Measurements from ENCODE around the gene SGCD.

Gene SGCD

DNA sequence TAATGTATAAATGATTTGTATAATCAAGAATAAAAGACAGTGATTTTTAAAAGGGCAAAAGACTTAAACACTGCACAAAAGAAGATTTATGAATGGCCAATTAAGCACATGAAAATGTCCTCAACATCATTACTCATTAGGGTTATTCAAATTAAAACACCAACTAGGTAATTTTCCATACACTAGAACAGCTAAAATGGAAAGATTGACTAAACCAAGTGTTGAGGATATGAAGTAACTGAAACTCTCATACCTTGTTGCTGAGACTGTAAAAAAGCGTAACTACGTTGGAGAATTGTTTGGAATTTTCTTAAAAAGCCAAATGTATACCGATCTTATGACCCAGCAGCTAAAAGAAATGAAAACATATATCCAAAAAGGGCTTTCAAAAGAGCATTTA lies 144.9 kb downstream of the SGCD start:
- no peak for DNase-seq

DNA sequence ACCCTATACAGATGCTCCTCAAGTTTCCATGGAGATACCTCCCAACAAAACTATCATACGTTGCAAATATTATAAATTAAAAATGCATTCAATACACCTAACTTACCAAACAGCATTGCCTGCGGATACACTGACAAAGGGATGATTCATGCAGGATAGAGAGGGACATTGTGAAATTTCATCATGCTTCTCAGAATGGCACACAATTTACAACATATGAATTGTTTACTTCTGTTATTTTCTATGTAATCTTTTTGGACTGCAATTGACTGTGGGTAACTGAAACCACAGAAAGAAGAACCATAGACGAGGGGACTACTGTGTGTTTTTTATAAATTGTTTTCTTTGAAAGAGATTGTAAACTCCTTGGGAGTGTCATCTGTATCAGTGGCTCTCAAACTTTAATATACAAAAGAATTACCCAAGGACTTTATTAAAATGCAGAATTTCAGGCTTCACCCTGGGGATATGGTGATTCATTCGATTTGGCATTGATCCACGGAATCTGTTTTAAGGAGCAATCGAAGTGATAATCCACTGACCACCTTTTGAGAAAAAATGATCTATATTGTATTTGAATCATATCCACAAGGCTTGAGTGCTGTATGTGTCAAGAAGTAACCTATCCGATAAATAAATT lies 146.4 kb downstream of the SGCD start:
- peak; percentile 86 for DNase-seq

DNA sequence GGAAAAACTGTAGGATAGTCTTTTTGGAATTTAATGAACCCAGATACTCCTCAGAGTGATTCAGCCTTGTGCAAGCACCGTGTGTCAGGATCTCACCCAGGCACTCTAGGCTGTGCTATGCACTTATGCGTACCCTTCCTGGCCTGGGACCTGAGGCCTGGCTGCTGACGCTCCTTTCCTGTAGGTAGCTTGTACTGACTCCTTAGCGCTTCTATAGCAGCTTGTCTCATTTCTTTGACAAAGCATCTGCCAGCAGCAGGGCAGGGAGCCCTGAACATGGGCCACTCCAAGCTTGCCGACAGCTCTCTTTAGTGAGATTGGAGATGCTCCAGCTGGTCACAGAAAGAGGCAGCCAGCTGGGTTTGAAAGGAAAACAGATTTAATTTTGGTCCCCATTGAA lies 147.3 kb downstream of the SGCD start:
- no peak for DNase-seq

DNA sequence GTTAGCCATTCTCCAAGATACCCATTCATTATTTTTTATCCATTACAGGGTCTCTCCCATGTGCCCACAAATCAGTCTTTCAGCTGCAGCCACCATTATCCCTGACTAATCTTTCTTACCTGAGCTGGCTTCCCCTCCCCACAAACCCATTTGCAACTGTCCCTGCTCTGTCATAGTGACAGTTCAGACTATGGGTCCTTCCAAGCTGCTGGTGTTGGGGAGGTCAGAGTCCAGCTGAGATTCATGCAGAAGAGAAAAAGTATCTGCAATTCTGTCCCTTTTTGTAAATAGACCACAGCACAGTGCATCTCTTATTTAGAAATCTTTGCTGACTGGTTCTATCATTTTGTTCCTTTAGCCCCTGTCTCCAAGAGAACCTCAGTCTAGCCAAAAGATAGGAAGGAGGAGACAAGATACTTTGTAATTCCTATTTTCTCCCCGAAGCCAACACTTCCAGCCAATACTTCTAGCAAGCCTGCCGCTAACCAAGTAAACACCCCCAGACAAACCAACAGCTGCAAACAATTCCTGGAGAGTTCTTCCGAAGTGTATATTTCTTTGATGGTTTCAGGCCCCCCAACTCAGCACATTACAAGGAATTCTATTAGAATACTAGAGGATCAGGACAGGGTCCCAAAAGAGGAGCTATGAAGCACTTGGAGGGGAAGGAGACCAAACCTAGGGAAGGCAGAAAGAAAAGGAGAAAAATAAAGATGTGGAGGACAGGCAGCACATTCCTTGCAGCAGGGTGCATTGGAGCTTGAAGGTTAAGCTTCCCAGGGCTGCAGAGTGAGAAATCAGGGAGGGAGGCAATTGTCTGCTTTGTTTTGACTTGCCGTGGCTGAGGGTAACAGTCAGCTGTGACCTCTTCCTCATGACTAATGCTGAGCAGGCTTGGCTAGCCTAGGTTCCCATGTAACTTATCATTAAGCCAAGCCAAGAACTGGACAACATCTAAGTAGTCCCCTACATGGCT lies 148.5 kb downstream of the SGCD start:
- no peak for DNase-seq

DNA sequence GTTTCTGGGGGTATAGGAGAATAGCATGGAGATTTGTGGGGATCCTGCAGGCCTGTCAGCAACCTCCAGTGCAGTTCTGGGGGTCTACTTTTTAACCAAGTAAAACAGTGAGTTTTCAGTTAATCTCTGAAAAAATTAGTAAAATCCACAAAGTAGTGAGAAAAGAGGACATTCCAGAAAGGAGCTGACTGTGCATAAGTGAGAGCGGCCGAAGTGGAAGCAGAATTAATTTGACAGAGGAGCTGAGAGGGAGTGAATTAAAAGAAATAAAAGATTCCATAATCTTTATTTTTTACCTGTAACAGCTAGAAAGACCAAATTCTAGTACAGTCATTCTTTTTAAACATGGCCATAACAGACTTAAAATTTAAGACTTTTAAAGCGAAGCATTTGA lies 149.2 kb downstream of the SGCD start:
- no peak for DNase-seq

DNA sequence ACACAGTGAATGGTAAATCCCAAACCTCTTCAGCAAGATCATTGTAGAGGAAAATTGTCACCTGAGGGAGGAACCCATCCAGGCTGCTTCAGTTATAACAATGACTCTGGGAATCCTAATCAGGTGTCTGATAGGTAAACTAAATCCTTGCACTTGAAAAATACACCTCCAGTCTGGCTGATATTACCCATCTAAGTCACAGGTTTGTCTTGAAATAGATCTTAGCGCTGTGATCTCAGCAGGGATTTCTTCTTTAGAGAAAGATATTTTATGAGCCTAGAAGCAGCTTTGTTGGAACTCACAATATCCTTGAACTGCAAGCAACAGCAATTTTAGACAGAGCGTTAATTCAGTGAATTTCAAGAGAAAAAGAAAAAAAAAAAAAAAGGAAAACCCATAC lies 149.7 kb downstream of the SGCD start:
- DNase-seq, result no peak

DNA sequence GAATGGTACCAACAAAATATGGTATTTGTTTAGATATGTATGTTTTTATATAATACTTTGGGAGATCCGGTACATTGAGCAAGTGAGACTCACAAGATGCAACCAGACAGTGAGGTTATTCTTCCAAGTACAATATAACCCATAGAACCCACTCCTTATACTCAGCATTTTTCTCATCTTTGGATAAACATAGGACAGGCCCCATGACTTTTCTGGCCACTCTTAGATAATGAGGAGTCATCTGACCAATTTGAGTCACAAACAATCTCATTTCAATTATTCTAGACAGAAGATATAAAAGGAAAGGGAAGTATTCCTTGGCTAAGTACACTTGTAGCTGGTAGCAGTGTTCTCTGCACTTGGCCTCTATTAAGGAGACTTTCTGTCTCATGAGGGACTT lies 150.2 kb downstream of the SGCD start:
- DNase-seq, result no peak

DNA sequence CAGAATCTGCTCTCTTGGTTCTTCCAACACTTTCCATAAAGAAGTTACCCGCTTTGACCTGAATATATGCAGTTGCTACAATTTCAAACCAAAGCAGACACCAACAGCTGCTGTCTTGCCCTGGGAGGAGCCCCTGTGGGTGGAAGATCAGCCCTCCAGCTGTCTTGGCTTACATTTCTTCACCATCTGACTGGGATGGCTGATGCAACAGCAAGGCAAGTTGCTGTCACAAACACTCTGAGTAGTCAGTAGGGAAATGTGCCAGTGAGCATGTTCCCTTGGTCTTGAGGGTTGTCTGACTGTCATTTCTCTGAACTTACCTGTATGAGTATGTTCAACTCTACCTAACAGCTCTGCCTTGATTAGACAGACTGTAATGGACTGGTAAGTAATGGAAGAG lies 152.9 kb downstream of the SGCD start:
- peak; percentile 48 for DNase-seq

DNA sequence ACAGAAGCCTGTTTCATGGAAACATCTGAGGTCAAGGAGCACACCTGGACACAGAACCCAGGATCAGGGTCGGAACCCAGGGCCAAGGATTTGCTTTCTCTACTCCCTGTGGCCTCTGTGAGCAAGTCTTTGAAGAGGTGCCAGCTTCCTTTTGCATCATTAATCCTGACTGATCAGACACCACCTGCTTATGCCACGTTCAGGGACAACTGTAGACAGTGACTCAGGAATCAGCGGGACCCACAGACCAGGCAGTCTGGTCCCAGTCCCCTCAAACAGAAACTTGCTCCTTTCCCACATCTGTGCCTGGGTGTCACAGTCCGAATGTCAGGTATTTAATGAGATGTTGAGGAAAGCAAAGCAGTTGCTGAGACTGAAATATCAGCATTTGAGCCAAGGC lies 154.8 kb downstream of the SGCD start:
- no peak for DNase-seq

DNA sequence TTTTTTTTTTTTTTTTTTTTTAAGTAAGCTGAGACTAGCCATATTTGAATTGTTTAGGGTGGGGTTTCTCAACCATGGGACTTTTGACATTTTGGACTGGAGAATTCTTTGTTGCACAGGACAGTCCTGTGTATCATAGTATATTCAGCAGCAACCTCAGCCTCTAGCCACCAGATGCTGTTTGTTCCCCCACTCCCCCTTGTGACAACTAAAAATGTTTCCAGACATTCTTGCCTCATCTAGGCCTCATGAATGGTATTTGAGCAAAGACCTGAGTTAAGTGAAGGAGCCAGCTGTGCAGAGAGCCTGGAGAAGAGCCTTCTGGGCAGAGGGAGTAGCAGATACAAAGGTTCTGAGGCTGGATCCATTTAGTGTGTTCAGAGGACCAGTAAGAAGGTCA lies 155.9 kb downstream of the SGCD start:
- DNase-seq, result no peak

DNA sequence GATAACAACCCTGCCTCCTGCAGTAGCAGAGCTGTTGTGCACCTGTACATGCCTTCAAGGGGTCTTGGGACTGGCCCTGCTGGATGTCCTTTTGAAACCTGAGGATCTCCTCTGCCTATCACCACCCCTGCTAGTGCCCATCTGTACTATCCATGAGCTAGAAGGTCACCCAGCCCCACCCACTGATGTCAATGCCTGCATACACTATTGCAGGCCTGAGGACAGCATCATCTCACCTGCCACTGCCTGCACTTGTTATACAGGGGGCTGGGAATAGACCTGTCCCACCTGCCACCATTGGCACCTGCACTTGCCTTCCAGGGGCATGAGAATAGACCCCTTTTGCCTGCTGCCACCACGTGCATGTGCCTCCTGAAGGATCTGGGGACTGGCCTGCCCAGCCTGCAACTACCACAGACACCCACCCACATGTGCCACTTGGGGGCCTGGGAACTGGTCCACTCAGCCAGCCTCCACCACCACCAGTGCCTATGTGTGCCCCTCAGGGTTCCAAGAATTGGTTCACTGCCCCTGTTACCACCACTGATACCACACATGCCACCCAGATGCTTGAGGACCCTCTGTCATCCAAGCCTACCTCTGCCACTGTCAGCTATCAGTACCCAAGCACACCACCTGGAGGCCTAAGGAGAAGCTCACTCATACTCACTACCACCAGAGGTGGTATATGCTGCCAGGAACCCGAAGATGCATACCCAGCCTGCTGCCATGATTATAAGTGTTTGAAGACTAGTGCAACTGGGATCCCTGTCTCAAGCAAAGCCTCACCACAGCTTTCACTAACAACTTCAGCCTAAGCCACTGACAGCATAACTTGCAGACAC lies 159.7 kb downstream of the SGCD start:
- DNase-seq, result no peak

DNA sequence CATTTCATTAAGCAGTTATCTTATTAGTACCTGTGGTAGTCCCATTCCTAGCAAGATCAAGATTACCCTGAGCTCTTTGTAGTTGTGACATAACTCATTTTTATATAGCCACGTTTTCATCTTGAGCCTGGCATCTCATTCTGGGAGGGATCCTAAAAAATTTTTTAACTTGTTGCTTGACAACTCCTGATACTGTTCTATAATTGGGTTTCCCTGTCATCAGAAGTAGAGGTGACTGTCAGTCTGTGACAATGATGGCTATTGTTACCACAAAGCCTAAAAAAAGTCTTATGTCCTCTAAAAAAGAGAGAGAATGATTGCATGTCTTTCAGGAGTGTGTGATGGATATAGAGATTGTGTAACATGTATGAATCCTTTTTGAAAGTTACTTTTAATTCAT lies 164.8 kb downstream of the SGCD start:
- DNase-seq, result no peak

DNA sequence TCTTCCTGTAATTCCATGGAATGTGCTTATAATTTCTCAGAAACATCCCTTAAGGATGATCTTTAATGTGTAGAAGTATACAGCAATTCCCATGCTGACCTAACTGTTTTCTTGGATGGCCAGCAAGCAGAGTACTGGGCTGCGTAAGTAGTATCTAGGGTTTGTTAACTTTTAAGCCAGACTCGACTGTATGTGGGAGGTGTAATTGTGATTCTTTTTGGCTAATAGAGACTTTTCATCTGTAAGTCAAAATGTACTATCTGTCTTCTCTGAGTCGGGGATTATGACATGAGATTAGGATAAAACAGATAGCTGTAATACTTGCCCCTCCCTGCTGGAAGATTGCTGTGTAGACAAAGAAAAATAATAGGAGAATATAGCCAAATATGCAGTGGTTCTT lies 169.3 kb downstream of the SGCD start:
- no peak for DNase-seq

DNA sequence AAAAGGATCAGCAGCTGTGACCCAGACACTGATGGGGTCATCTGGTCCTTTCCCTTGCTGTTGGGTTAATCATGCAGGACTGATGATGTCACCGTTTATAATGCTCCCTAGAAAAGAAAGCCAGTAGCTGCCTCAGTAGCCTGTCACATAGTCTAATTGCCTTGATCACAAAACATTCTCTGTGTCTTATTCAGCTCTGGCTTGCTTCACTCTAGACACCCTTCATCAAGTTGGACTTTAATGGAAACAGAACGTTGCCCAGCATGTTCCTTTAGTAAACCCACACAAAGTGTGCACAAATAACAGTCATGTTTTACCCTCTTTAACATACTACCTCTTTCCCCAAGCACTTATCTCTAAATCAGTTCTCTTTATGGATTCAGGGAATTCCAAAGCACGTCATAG lies 170.8 kb downstream of the SGCD start:
- DNase-seq, result no peak

DNA sequence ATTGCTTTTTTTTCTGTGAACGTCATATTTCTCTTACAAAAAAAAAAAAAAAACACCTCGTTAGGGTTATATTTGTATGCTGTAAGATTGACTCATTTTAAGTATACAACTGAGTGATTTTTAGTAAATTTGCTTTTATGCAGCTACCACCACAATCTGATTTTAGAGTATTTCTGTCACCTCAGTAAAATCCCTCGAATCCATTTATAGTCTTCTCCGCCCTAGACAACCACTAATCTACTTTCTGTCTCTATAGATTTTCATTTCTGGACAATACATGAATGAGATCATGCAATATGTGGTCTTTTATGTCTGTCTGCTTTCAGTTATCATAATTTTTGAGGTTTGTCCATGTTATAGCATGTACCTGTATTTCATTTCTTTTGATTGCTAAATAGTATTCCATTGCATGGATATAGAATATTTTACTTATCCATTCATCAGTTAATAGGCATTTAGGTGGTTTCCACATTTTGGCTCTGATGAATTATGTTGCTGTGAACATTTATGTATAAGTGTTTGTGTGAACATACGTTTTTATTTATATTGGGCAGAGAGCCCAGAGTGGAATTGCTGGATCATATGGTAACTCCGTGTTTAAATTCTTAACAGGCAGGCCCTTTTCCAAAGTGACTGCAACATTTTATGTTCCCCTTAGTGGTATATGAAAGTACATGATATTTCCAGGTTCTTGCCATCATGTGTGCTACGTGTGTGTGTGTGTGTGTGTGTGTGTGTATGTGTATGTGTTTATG lies 171.4 kb downstream of the SGCD start:
- DNase-seq, result no peak

DNA sequence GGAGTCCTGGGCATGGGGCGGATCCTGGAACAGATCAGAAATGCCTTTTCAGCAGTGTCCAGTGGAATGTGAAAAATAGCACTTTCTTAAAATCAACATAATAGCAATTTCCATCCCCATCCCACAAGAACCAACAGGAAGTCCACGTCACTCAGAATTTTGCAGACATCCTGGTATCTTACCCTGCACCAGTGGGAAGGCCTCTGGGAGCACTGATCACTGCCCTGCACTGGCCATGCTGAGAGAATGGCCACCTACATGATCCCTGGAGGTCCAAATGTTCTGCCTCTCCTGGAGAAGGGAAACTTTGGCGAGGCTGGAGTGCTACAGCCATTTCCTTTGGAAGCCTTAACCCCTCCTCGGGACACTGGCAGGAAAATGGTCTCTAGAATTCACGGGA lies 173.8 kb downstream of the SGCD start:
- no peak for DNase-seq

DNA sequence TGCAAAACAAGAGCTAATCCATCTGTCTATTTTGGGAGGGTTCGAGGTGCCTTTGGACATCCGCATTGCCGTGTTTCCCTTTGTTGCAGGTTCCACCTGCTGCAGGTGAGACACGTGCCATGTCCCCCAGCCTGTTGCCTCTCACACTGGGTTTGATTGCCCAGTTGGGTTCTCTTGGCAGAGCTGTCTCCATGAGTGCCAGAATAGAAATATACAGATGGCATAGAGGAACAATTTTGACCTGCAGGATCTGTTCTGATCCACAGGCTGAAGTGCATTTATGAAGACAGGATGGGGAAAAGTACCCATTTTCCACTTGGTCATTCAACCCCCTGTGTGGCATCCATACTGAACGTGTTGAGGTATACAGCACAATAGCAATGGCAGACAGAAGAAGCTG lies 178.1 kb downstream of the SGCD start:
- DNase-seq, result no peak

DNA sequence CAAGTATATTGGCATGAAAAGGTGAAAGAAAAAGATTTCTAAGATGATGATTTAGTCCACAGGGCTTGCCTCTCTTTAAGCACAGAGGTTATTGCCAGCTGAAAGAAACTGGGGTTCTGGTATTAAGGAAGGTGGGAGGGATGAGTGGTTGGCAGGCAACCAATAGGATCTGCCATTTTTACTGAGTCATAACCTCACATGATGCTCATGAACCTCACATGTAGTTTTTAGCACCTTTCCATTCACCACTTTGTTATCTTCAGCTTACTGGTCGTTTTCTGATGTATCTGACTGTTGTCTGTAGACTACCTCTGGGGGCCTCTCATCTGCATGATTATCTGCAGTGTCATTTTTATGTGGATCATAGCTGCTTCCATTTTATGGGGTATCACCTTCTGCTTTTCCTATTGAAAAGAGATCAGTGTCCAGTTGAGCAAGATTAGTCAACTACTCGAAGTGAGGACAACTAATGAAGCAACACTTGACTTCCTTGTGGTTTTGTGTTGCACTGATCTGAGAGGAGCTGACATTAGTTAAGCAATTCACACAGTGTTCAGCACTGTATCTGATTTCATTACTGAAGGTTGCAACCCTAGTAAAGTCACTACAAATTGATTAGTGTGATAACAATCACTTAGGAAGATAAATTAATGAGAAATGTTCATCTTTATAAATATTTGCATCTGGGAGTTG lies 186.3 kb downstream of the SGCD start:
- peak; percentile 56 for DNase-seq

DNA sequence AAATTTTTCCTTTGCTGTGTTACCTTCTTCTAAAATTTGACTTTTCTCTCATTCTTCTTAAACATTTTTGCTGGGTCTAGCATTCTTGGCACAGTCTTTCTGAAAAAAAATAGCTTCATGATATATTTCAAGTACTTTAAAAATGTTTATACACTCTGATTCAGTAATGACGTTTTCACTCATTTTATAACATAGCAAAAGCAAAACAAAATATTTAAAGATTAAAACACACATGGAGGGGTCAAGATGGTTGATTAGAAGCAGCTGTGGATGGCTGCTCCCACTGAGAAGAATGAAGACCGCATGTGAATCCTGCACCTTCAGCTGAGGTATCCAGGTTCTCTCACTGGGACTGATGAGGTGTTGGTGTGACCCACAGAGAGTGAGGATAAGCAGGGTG lies 188.2 kb downstream of the SGCD start:
- no peak for DNase-seq

DNA sequence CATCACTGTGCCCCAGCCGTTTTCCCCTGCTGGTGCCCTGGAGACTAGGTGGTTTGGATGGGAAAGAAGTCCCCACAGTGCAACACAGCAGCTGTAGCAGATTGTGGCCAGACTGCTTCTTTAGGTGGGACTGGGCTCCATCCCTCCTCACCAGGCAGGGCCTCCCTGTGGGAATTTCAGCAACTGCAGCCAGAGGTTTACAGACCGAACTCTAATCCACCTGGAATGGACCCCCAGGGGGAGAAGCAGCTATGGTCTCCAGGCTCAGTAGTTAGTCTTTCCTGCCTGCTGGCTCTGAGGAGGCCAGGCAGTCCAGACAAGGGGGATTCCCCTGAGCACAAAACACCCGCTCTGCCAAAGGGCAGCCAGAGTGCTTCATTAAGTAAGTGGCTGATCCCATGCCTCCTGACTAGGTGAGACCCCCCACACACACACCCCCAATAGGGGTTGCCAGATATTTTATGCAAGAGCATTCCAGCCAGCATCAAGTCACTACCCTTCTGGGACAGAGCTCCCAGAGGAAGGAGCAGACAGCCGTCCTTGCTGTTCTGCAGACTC lies 188.9 kb downstream of the SGCD start:
- DNase-seq, result no peak

DNA sequence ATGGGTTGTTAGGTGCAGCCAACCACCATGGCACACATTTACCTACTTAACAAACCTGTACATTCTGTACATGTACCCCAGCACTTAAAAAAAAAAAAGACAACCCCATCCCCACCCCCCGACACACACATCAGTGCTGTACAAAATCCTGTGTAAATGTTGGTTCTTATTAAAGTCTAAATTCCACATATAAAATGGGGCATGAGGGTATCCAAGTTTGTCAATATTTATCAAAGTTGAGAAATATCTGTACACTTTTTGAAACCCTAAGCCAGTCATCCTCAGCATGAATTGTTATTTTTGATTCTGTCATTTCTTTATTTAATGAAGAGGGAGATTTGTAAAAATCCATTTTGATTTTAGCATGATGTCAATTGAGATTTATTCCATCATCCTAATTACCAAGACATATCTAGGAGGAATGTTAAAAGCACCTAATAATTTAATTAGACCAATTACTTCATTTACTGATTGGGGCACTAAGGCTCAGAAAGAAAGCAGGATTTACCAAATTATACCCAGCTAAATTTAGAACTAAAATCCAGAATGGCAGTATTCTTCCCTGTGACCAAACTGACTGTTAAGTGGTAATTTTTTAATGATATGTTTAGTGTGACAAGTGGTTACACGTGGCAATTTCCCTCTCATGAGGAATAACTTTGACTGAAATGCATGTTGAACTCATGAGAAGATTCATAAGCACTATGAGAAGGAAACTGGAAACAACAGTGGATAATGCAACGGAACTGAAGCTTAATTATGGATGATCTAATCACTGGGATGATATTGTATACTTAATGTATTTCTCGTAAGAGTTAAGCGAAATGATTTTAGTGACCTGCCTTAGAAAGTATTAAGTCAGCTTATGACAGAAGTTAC lies 195.9 kb downstream of the SGCD start:
- DNase-seq, result no peak
